ENCODE measurements around the gene NPAS2.

DNA sequence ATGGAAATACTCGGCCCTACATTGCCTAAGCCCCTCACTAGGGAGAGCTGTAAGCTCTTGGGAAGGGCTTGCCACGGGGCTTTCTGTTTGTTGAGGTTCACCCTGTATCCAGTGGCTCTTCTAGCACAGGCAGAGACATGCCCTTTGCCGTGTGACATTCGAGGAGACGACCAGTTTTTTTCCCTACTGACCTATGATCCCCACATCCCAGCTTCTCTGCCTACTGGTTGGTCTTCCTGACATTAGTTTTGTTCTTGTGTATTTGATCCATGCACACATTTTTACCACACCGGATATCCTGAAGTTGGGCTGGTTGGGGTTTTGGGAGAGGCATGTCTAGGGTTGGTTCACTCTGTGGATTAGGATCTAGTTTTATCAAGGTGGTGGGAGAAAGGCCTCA, 69.3 kb downstream of the NPAS2 start:
- TF ChIP-seq CTCF (conservative IDR thresholded peaks at IDR 0.05 in 1 of 2, IDR thresholded peaks at IDR 0.05 in 1 of 2; ENCODE audit: low read depth in 1 of 2, low read length in 2 of 2) (no peak), EZH2 (IDR thresholded peaks at IDR 0.05; ENCODE audit: low read length, missing control alignments) (no peak)
